ENCODE measurements around the gene STRADA. TPM values are rescaled to one million over a fixed set of nuclear protein-coding genes. Genes with fewer than 3 reads are reported as not detected.

The STRADA gene
- polyA plus RNA-seq, 3 donors, result 12.5 to 51.9 (median 19.8) TPM

- Mint-ChIP-seq H3K27ac (peak overlapping the region in 2 of 7 donors; percentile 3 to 54), H3K4me1 (peaks cover 1% of the 10 kb centered on the region), H3K27me3 (ENCODE audit: low read depth in 3 of 3) (no peaks in the 10 kb centered on the region), H3K36me3 (peaks cover 34 to 66% of the 10 kb centered on the region in 2 donors), H3K9me3 (no peaks in the 10 kb centered on the region), H3K4me3 (no peak overlapping the region)
- peak overlapping the region in 1 of 2 donors; percentile 26 for H3K27ac ChIP-seq (ENCODE audit: low read depth in 1 of 2, low read length in 2 of 2)
- TF ChIP-seq, protein P1, sequence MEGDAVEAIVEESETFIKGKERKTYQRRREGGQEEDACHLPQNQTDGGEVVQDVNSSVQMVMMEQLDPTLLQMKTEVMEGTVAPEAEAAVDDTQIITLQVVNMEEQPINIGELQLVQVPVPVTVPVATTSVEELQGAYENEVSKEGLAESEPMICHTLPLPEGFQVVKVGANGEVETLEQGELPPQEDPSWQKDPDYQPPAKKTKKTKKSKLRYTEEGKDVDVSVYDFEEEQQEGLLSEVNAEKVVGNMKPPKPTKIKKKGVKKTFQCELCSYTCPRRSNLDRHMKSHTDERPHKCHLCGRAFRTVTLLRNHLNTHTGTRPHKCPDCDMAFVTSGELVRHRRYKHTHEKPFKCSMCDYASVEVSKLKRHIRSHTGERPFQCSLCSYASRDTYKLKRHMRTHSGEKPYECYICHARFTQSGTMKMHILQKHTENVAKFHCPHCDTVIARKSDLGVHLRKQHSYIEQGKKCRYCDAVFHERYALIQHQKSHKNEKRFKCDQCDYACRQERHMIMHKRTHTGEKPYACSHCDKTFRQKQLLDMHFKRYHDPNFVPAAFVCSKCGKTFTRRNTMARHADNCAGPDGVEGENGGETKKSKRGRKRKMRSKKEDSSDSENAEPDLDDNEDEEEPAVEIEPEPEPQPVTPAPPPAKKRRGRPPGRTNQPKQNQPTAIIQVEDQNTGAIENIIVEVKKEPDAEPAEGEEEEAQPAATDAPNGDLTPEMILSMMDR (IDR thresholded peaks at IDR 0.05), result no peak
- intact Hi-C loops (cut with micrococcal nuclease), result no loop called here
- no peak for DNase-seq
- no peaks in the 10 kb centered on the region for H3K27me3 ChIP-seq (ENCODE audit: control insufficient read depth in 2 of 2, insufficient read depth in 2 of 2, low read length in 2 of 2)
- peaks cover 59 to 92% of the 10 kb centered on the region in 2 donors for H3K36me3 ChIP-seq (replicated peaks in 1 of 2; ENCODE audit: control insufficient read depth in 1 of 2, insufficient read depth in 2 of 2, low read length in 2 of 2)
- WGBS (ENCODE audit: insufficient coverage), result 99% methylated on average over 7 of the region's 13 CpGs
- no peaks in the 10 kb centered on the region for H3K9me3 ChIP-seq (replicated peaks in 1 of 2; ENCODE audit: control insufficient read depth in 1 of 2, insufficient read depth in 1 of 2, low read length in 2 of 2)
- H3K4me3 ChIP-seq (replicated peaks in 1 of 3; ENCODE audit: low read depth in 2 of 3, low read length in 3 of 3), result no peak overlapping the region
- peaks cover 99% of the 10 kb centered on the region for H4K20me1 ChIP-seq (ENCODE audit: insufficient read depth, low read length)
- H3K9ac ChIP-seq (ENCODE audit: insufficient read depth, low read length, poor library complexity, severe bottlenecking), result no peak overlapping the region
- H2AFZ ChIP-seq (ENCODE audit: insufficient read depth, low read depth, low read length, poor library complexity, severe bottlenecking), result no peak overlapping the region
- H3K79me2 ChIP-seq (ENCODE audit: insufficient read depth, low read length), result peaks cover 78% of the 10 kb centered on the region
- no peaks in the 10 kb centered on the region for H3K4me1 ChIP-seq (ENCODE audit: control insufficient read depth in 1 of 2, insufficient read depth in 2 of 2, low read length in 2 of 2)
- H3K4me2 ChIP-seq (replicated peaks; ENCODE audit: extremely low read depth, low read length, poor library complexity, severe bottlenecking), result no peak overlapping the region
Measured at GRCh38 chr17:63786971-63787711, 45.5 kb upstream of the STRADA start.

- Mint-ChIP-seq H3K27me3 (ENCODE audit: low read depth in 3 of 3) (no peaks in the 10 kb centered on the region), H3K9me3 (no peaks in the 10 kb centered on the region), H3K27ac (peak overlapping the region in 1 of 7 donors; percentile 54), H3K36me3 (peaks cover 32 to 63% of the 10 kb centered on the region in 2 donors), H3K4me1 (peaks cover 1% of the 10 kb centered on the region), H3K4me3 (no peak overlapping the region)
- H3K4me2 ChIP-seq (replicated peaks; ENCODE audit: extremely low read depth, low read length, poor library complexity, severe bottlenecking), result no peak overlapping the region
- H3K4me1 ChIP-seq (ENCODE audit: control insufficient read depth in 1 of 2, insufficient read depth in 2 of 2, low read length in 2 of 2), result no peaks in the 10 kb centered on the region
- WGBS (ENCODE audit: insufficient coverage), result no CpG with 5 or more reads among the region's 1 CpG
- DNase-seq, result no peak
- peaks cover 88% of the 10 kb centered on the region for H3K79me2 ChIP-seq (ENCODE audit: insufficient read depth, low read length)
- no peaks in the 10 kb centered on the region for H3K9me3 ChIP-seq (replicated peaks in 1 of 2; ENCODE audit: control insufficient read depth in 1 of 2, insufficient read depth in 1 of 2, low read length in 2 of 2)
- peak overlapping the region in 1 of 2 donors; percentile 1 for H3K27ac ChIP-seq (ENCODE audit: low read depth in 1 of 2, low read length in 2 of 2)
- no peak overlapping the region for H2AFZ ChIP-seq (ENCODE audit: insufficient read depth, low read depth, low read length, poor library complexity, severe bottlenecking)
- H3K4me3 ChIP-seq (replicated peaks in 1 of 3; ENCODE audit: low read depth in 2 of 3, low read length in 3 of 3), result no peak overlapping the region
- H3K9ac ChIP-seq (ENCODE audit: insufficient read depth, low read length, poor library complexity, severe bottlenecking), result no peak overlapping the region
- TF ChIP-seq, protein P1 (IDR thresholded peaks at IDR 0.05), result no peak
- peaks cover 99% of the 10 kb centered on the region for H4K20me1 ChIP-seq (ENCODE audit: insufficient read depth, low read length)
- H3K27me3 ChIP-seq (ENCODE audit: control insufficient read depth in 2 of 2, insufficient read depth in 2 of 2, low read length in 2 of 2), result no peaks in the 10 kb centered on the region
- H3K36me3 ChIP-seq (replicated peaks in 1 of 2; ENCODE audit: control insufficient read depth in 1 of 2, insufficient read depth in 2 of 2, low read length in 2 of 2), result peaks cover 53 to 91% of the 10 kb centered on the region in 2 donors
- intact Hi-C loops (cut with micrococcal nuclease), result no loop called here
Measured at GRCh38 chr17:63786117-63786516, 44.5 kb upstream of the STRADA start.
